OCI-LY3 (cell line): ENCODE results near the gene STAT3.

Experiments used
- H2AFZ ChIP-seq: fragments of 200-600, 300-600 bp; shearing (Covaris generic); 2 replicates; pipeline ENCODE4 v1.6.0; 2014; ENCODE audit warnings: antibody characterized with exemption, low read depth, low read length
- H3K27ac ChIP-seq: fragments of 200-600, 300-600 bp; sonication (generic); 2 replicates; pipeline ENCODE4 v1.5.1; 2014; ENCODE audit warnings: mild to moderate bottlenecking, low read length, moderate library complexity, mixed read lengths
- H3K27me3 ChIP-seq: fragments of 200-600, 300-600 bp; sonication (generic); 2 replicates; pipeline ENCODE4 v1.6.1; 2014; ENCODE audit warnings: low read depth, low read length, mixed read lengths
- H3K36me3 ChIP-seq: fragments of 200-600, 300-600 bp; sonication (generic); replicated peaks from 2 replicates; pipeline ENCODE3; 2014; ENCODE audit warnings: low read depth, low read length, mixed read lengths
- H3K4me1 ChIP-seq: fragments of 300-600, 200-600 bp; sonication (generic); 2 replicates; pipeline ENCODE4 v1.6.1; 2014; ENCODE audit warnings: low read length, mixed read lengths
- H3K4me2 ChIP-seq: fragments of 200-600, 300-600 bp; sonication (generic); 2 replicates; pipeline ENCODE4 v1.6.1; 2014; ENCODE audit warnings: low read length, mixed read lengths
- H3K4me3 ChIP-seq: fragments of 300-600, 200-600 bp; sonication (generic); 2 replicates; pipeline ENCODE4 v1.5.1; 2014; ENCODE audit warnings: antibody characterized with exemption, mild to moderate bottlenecking, low read length, moderate library complexity
- H3K79me2 ChIP-seq: fragments of 300-600, 200-600 bp; shearing (Covaris generic); 2 replicates; pipeline ENCODE4 v1.6.1; 2014; ENCODE audit warnings: mild to moderate bottlenecking, low read length, mixed read lengths
- H3K9ac ChIP-seq: fragments of 300-600, 200-600 bp; shearing (Covaris generic); 2 replicates; pipeline ENCODE4 v1.6.0; 2014; ENCODE audit warnings: mild to moderate bottlenecking, low read length, moderate library complexity
- H3K9me3 ChIP-seq: fragments of 200-600, 300-600 bp; shearing (Covaris generic); 2 replicates; pipeline ENCODE4 v1.6.1; 2014; ENCODE audit warnings: low read length, mixed read lengths; ENCODE audit not compliant: insufficient read depth
- H4K20me1 ChIP-seq: fragments of 200-600, 300-600 bp; sonication (generic); 2 replicates; pipeline ENCODE4 v1.6.1; 2016; ENCODE audit warnings: low read length, mixed read lengths; ENCODE audit not compliant: insufficient read depth
- EZH2phosphoT487 ChIP-seq: fragments of 200-600 bp; shearing (Covaris generic); IDR thresholded peaks from 2 replicates; pipeline ENCODE4 v1.6.1; 2018; ENCODE audit warnings: antibody characterized with exemption, mixed run types, low read depth
- TF ChIP-seq, protein P1 (sequence below): fragments of 200-600, 300-600 bp; sonication (generic); IDR thresholded peaks from 2 replicates; pipeline ENCODE4 v1.5.1; 2014; ENCODE audit warnings: antibody characterized with exemption, low read length, low read depth

Gene STAT3

GRCh38 chr17:42279776-42280630, 108.2 kb downstream of the STAT3 start:
- Histone ChIP-seq H2AFZ (no peak overlapping the region), H3K27me3 (no peaks in the 10 kb centered on the region), H4K20me1 (no peaks in the 10 kb centered on the region), H3K36me3 (peaks cover 1% of the 10 kb centered on the region), H3K4me1 (peaks cover 9% of the 10 kb centered on the region), H3K9me3 (no peaks in the 10 kb centered on the region), H3K4me2 (no peak overlapping the region), H3K79me2 (peaks cover 18% of the 10 kb centered on the region), H3K9ac (no peak overlapping the region), H3K27ac (no peak overlapping the region), H3K4me3 (no peak overlapping the region)
- TF ChIP-seq, protein P1, sequence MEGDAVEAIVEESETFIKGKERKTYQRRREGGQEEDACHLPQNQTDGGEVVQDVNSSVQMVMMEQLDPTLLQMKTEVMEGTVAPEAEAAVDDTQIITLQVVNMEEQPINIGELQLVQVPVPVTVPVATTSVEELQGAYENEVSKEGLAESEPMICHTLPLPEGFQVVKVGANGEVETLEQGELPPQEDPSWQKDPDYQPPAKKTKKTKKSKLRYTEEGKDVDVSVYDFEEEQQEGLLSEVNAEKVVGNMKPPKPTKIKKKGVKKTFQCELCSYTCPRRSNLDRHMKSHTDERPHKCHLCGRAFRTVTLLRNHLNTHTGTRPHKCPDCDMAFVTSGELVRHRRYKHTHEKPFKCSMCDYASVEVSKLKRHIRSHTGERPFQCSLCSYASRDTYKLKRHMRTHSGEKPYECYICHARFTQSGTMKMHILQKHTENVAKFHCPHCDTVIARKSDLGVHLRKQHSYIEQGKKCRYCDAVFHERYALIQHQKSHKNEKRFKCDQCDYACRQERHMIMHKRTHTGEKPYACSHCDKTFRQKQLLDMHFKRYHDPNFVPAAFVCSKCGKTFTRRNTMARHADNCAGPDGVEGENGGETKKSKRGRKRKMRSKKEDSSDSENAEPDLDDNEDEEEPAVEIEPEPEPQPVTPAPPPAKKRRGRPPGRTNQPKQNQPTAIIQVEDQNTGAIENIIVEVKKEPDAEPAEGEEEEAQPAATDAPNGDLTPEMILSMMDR = no peak
- TF ChIP-seq EZH2phosphoT487 = no peak

DNA sequence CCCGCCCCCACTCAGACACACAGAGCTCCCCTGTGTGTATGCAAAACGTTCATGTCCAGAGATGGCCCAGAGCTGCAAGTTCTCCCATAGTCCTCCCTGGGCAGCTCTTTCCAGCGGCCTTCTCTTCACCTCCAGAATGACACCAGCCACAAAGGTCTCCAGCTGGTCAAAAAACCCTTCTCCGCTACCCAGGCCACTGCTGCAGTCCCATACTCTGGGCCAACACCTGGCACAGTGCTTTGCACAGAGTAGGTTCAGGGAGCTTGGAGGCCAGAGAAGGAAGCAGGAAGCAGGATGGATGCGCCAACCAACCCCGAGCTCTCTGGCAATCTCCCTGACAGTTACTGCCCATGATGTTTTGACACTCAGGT, 110.9 kb downstream of the STAT3 start:
- H3K9me3 ChIP-seq = no peaks in the 10 kb centered on the region
- no peak overlapping the region for H3K27ac ChIP-seq
- H3K36me3 ChIP-seq = peaks cover 14% of the 10 kb centered on the region
- TF ChIP-seq, protein P1 = no peak
- TF ChIP-seq EZH2phosphoT487 = no peak
- no peak overlapping the region for H2AFZ ChIP-seq
- peak overlapping the region; percentile 87 for H3K4me3 ChIP-seq
- H3K4me2 ChIP-seq = peak overlapping the region; percentile 100
- H3K79me2 ChIP-seq = peaks cover 45% of the 10 kb centered on the region
- no peak overlapping the region; the same call in 1 of the 2 replicates for H3K9ac ChIP-seq
- H4K20me1 ChIP-seq = peaks cover 9% of the 10 kb centered on the region; the same call in 1 of the 2 replicates
- peaks cover 32% of the 10 kb centered on the region for H3K4me1 ChIP-seq
- no peaks in the 10 kb centered on the region for H3K27me3 ChIP-seq

GRCh38 chr17:42276609-42277341, 111.5 kb downstream of the STAT3 start:
- H3K4me2 ChIP-seq = peak overlapping the region; percentile 100
- no peaks in the 10 kb centered on the region for H3K27me3 ChIP-seq
- H3K27ac ChIP-seq = peak overlapping the region; percentile 68
- H3K9ac ChIP-seq = peak overlapping the region; percentile 89
- H3K4me1 ChIP-seq = peaks cover 38% of the 10 kb centered on the region
- H3K4me3 ChIP-seq = peak overlapping the region; percentile 87
- H3K9me3 ChIP-seq = no peaks in the 10 kb centered on the region
- H2AFZ ChIP-seq = peak overlapping the region; percentile 90
- peaks cover 14% of the 10 kb centered on the region for H4K20me1 ChIP-seq
- peaks cover 14% of the 10 kb centered on the region for H3K36me3 ChIP-seq
- H3K79me2 ChIP-seq = peaks cover 50% of the 10 kb centered on the region
- TF ChIP-seq, protein P1 = no peak
- no peak for TF ChIP-seq EZH2phosphoT487

GRCh38 chr17:42276359-42276608, 112.0 kb downstream of the STAT3 start, which contains the start of gene STAT5B:
Gene STAT5B, minus strand, starts transcription at chr17:42276391. Its CDS starts 44,264 bp downstream, at chr17:42232127.
- H3K4me2 ChIP-seq = peak within 1 kb of the TSS; percentile 100
- peaks cover 14% of the 10 kb centered on the region for H4K20me1 ChIP-seq
- TF ChIP-seq, protein P1 = no peak
- TF ChIP-seq EZH2phosphoT487 = no peak
- H2AFZ ChIP-seq = peak within 1 kb of the TSS; percentile 90
- peak within 1 kb of the TSS; percentile 87 for H3K4me3 ChIP-seq
- H3K27me3 ChIP-seq = no peaks in the 10 kb centered on the region
- H3K4me1 ChIP-seq = peaks cover 43% of the 10 kb centered on the region
- H3K9me3 ChIP-seq = no peaks in the 10 kb centered on the region
- peak within 1 kb of the TSS; percentile 89 for H3K9ac ChIP-seq
- H3K27ac ChIP-seq = peak within 1 kb of the TSS; percentile 95
- peaks cover 55% of the 10 kb centered on the region for H3K79me2 ChIP-seq
- peaks cover 14% of the 10 kb centered on the region for H3K36me3 ChIP-seq
